ENCODE measurements around the gene PTPRZ1.

Gene PTPRZ1

GRCh38 chr7:121908042-121908441, 35.1 kb downstream of the PTPRZ1 start:
- Histone ChIP-seq H3K9ac (ENCODE audit: low read length) (no peak overlapping the region), H3K9me3 (ENCODE audit: insufficient read depth, low read length) (no peaks in the 10 kb centered on the region), H3K36me3 (ENCODE audit: low read length) (no peaks in the 10 kb centered on the region), H3K79me2 (ENCODE audit: insufficient read depth, low read length) (no peaks in the 10 kb centered on the region), H3K9me2 (replicated peaks; ENCODE audit: insufficient read depth, low read length) (no peaks in the 10 kb centered on the region), H3K4me3 (ENCODE audit: insufficient read depth, low read length, poor library complexity, severe bottlenecking) (no peak overlapping the region), H2AFZ (ENCODE audit: low read depth, low read length, severe bottlenecking) (no peak overlapping the region), H3K27ac (ENCODE audit: low read depth, low read length) (no peak overlapping the region), H4K20me1 (ENCODE audit: low read depth, low read length) (no peaks in the 10 kb centered on the region), H3K27me3 (ENCODE audit: low read length) (no peaks in the 10 kb centered on the region), H3K4me2 (ENCODE audit: low read depth, low read length, poor library complexity, severe bottlenecking) (no peak overlapping the region), H3F3A (ENCODE audit: insufficient read depth) (no peaks in the 10 kb centered on the region)
- no peak for TF ChIP-seq EZH2phosphoT487 (conservative IDR thresholded peaks at IDR 0.05; ENCODE audit: low read length)
- TF ChIP-seq, protein P1, sequence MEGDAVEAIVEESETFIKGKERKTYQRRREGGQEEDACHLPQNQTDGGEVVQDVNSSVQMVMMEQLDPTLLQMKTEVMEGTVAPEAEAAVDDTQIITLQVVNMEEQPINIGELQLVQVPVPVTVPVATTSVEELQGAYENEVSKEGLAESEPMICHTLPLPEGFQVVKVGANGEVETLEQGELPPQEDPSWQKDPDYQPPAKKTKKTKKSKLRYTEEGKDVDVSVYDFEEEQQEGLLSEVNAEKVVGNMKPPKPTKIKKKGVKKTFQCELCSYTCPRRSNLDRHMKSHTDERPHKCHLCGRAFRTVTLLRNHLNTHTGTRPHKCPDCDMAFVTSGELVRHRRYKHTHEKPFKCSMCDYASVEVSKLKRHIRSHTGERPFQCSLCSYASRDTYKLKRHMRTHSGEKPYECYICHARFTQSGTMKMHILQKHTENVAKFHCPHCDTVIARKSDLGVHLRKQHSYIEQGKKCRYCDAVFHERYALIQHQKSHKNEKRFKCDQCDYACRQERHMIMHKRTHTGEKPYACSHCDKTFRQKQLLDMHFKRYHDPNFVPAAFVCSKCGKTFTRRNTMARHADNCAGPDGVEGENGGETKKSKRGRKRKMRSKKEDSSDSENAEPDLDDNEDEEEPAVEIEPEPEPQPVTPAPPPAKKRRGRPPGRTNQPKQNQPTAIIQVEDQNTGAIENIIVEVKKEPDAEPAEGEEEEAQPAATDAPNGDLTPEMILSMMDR (IDR thresholded peaks at IDR 0.05; ENCODE audit: insufficient read depth, low read length, poor library complexity, severe bottlenecking) = no peak

- no peak for TF ChIP-seq EZH2phosphoT487 (conservative IDR thresholded peaks at IDR 0.05; ENCODE audit: low read length)
- TF ChIP-seq, protein P1 (IDR thresholded peaks at IDR 0.05; ENCODE audit: insufficient read depth, low read length, poor library complexity, severe bottlenecking) = no peak
- no peak overlapping the region for H3K9ac ChIP-seq (ENCODE audit: low read length)
- no peaks in the 10 kb centered on the region for H3K36me3 ChIP-seq (ENCODE audit: low read length)
- no peak overlapping the region for H3K4me3 ChIP-seq (ENCODE audit: insufficient read depth, low read length, poor library complexity, severe bottlenecking)
- H3K9me3 ChIP-seq (ENCODE audit: insufficient read depth, low read length) = no peaks in the 10 kb centered on the region
- H3K27ac ChIP-seq (ENCODE audit: low read depth, low read length) = no peak overlapping the region
- no peaks in the 10 kb centered on the region for H3K79me2 ChIP-seq (ENCODE audit: insufficient read depth, low read length)
- H3K4me2 ChIP-seq (ENCODE audit: low read depth, low read length, poor library complexity, severe bottlenecking) = no peak overlapping the region
- H3F3A ChIP-seq (ENCODE audit: insufficient read depth) = no peaks in the 10 kb centered on the region
- H4K20me1 ChIP-seq (ENCODE audit: low read depth, low read length) = no peaks in the 10 kb centered on the region
- H2AFZ ChIP-seq (ENCODE audit: low read depth, low read length, severe bottlenecking) = no peak overlapping the region
- no peaks in the 10 kb centered on the region for H3K27me3 ChIP-seq (ENCODE audit: low read length)
- H3K9me2 ChIP-seq (replicated peaks; ENCODE audit: insufficient read depth, low read length) = no peaks in the 10 kb centered on the region
Measured at GRCh38 chr7:121909716-121910345, 36.9 kb downstream of the PTPRZ1 start.

- Histone ChIP-seq H3K36me3 (ENCODE audit: low read length) (no peaks in the 10 kb centered on the region), H3K79me2 (ENCODE audit: insufficient read depth, low read length) (no peaks in the 10 kb centered on the region), H3K9me2 (replicated peaks; ENCODE audit: insufficient read depth, low read length) (no peaks in the 10 kb centered on the region), H3K4me3 (ENCODE audit: insufficient read depth, low read length, poor library complexity, severe bottlenecking) (no peak overlapping the region), H4K20me1 (ENCODE audit: low read depth, low read length) (no peaks in the 10 kb centered on the region), H3K27ac (ENCODE audit: low read depth, low read length) (no peak overlapping the region), H3K27me3 (ENCODE audit: low read length) (no peaks in the 10 kb centered on the region), H2AFZ (ENCODE audit: low read depth, low read length, severe bottlenecking) (no peak overlapping the region), H3K9ac (ENCODE audit: low read length) (no peak overlapping the region), H3F3A (ENCODE audit: insufficient read depth) (no peaks in the 10 kb centered on the region), H3K4me2 (ENCODE audit: low read depth, low read length, poor library complexity, severe bottlenecking) (no peak overlapping the region), H3K9me3 (ENCODE audit: insufficient read depth, low read length) (no peaks in the 10 kb centered on the region)
- TF ChIP-seq, protein P1 (IDR thresholded peaks at IDR 0.05; ENCODE audit: insufficient read depth, low read length, poor library complexity, severe bottlenecking) = no peak
- no peak for TF ChIP-seq EZH2phosphoT487 (conservative IDR thresholded peaks at IDR 0.05; ENCODE audit: low read length)
Measured at GRCh38 chr7:121913947-121914675, 41.1 kb downstream of the PTPRZ1 start.

Data from SU-DHL-6 (cell line).